Esophagus squamous epithelium (tissue), 4 donors: ENCODE data around the gene AXIN1.

Experiments
- POLR2A ChIP-seq, 4 donors: fragments of 450-650 bp; IDR thresholded peaks; one replicate each; pipeline ENCODE4 v1.6.1; 2017; ENCODE audit warnings: antibody characterized with exemption in 4 of 4, mild to moderate bottlenecking in 4 of 4, moderate library complexity in 3 of 4
- TF ChIP-seq, protein P1 (sequence below), 6 experiments: fragments of 450-650 bp in 4 of 6; fragments of 200-600 bp in 2 of 6; sonication (generic) in 2 of 6; IDR thresholded peaks; one replicate each; pipeline ENCODE4 v1.5.1; 2016 to 2019; ENCODE audit warnings: antibody characterized with exemption in 6 of 6, mild to moderate bottlenecking in 4 of 6, moderate library complexity in 4 of 6

DNA sequence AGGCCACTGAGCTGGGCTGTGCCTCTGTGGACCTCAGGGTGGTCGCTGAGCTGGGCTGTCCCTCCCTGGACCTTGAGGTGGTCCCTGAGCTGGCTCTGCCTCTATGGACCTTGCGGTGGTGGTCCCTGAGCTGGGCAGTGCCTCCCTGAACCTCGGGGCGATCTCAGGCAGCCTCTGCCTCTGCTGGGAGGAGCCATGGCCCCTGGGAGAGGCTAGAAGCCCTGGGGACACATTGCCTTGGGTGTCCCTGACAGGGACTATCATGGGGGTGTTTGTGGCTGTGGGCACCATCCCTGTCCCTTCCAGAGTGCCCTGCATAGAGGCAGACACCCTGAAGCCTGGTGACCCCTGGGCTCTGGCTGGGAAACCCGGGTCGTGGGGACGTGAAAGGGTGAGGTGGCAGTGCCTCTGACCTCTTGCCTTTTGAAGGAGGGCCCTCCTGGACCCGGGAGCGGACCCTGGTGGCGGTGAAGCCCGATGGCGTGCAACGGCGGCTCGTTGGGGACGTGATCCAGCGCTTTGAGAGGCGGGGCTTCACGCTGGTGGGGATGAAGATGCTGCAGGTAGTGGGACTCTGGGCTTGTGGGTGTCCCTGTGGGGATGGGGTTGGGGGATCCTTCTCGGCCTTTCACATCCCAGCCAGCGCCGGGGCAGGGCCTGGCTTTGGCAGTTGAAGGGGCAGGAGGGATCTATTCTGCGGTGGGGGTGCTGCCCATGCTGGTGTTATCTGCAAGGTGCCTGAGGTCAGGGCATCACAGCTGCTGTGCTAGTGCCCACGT is 46.2 kb upstream of the AXIN1 start:
- TF ChIP-seq, protein P1, sequence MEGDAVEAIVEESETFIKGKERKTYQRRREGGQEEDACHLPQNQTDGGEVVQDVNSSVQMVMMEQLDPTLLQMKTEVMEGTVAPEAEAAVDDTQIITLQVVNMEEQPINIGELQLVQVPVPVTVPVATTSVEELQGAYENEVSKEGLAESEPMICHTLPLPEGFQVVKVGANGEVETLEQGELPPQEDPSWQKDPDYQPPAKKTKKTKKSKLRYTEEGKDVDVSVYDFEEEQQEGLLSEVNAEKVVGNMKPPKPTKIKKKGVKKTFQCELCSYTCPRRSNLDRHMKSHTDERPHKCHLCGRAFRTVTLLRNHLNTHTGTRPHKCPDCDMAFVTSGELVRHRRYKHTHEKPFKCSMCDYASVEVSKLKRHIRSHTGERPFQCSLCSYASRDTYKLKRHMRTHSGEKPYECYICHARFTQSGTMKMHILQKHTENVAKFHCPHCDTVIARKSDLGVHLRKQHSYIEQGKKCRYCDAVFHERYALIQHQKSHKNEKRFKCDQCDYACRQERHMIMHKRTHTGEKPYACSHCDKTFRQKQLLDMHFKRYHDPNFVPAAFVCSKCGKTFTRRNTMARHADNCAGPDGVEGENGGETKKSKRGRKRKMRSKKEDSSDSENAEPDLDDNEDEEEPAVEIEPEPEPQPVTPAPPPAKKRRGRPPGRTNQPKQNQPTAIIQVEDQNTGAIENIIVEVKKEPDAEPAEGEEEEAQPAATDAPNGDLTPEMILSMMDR (IDR thresholded peaks at IDR 0.05): no peak
- TF ChIP-seq POLR2A (IDR thresholded peaks at IDR 0.05): no peak
